Brain microvascular endothelial cell (primary cell): ENCODE data around the gene MOCS1.

Experiments used
- DNase-seq: peaks from one replicate; pipeline ENCODE4 v3.0.0-alpha.2; 2020
- H3K27ac ChIP-seq: fragments of 250-450 bp; sonication (Bioruptor Pico); 2 replicates; pipeline ENCODE4 v1.5.1; 2020; ENCODE audit warnings: mild to moderate bottlenecking, moderate library complexity
- H3K27me3 ChIP-seq: fragments of 250-450 bp; sonication (Bioruptor Pico); replicated peaks from 2 replicates; pipeline ENCODE4 v1.5.1; 2020; ENCODE audit warnings: mild to moderate bottlenecking
- H3K36me3 ChIP-seq: fragments of 250-450 bp; sonication (Bioruptor Pico); replicated peaks from 2 replicates; pipeline ENCODE4 v1.5.1; 2020; ENCODE audit warnings: mild to moderate bottlenecking
- H3K4me3 ChIP-seq: 2 replicates; pipeline ENCODE4 v1.5.1; 2011; ENCODE audit warnings: low read depth, mild to moderate bottlenecking, control low read depth, low read length, moderate library complexity
- CTCF ChIP-seq: IDR thresholded peaks from 2 replicates; pipeline ENCODE4 v1.5.1; 2011; ENCODE audit warnings: low read depth, mild to moderate bottlenecking, moderate library complexity, low read length, control low read depth, inconsistent platforms; ENCODE audit errors: missing control alignments
- in situ Hi-C: cut with HindIII; loops from 2 replicates; pipeline ENCODE4 v1.10.0; 2017; ENCODE audit warnings: low sequenced_read_pairs, low pct_ligation_motif_present

MOCS1 gene

DNA sequence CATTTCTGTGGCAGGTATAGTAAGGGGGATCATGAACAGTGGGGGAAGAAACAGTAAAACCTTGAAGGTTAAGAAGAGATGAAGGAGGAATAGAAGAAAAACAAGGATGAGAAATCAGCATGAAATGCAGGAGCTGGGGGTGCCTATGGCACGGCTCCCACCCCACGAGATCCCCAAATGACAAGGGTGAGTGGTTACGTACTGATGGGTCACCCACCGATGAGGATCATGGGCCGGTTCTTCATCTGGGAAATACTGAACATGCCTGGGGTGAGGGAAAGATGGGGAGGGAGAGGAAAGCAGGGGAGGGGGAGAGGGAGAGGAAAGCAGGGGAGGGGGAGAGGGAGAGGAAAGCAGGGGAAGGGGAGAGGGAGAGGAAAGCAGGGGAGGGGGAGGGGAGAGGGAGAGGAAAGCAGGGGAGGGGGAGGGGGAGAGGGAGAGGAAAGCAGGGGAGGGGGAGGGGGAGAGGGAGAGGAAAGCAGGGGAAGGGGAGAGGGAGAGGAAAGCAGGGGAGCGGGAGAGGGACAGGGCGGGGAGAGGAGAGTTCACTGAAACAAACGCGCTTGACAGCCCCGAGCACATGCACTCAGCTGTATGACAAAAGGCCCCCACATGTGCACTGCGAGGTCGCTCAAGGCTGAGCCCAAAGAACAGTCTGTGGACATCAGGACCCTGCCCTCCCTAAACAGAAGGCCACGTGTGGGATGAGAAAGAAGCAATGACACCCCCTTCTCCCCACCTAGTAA is 25.3 kb downstream of the MOCS1 start:
- no peak for DNase-seq
- Histone ChIP-seq H3K36me3 (peaks cover 7% of the 10 kb centered on the region), H3K4me3 (no peak overlapping the region), H3K27ac (no peak overlapping the region), H3K27me3 (no peaks in the 10 kb centered on the region)
- TF ChIP-seq CTCF = no peak
- in situ Hi-C loops = no loop called here

DNA sequence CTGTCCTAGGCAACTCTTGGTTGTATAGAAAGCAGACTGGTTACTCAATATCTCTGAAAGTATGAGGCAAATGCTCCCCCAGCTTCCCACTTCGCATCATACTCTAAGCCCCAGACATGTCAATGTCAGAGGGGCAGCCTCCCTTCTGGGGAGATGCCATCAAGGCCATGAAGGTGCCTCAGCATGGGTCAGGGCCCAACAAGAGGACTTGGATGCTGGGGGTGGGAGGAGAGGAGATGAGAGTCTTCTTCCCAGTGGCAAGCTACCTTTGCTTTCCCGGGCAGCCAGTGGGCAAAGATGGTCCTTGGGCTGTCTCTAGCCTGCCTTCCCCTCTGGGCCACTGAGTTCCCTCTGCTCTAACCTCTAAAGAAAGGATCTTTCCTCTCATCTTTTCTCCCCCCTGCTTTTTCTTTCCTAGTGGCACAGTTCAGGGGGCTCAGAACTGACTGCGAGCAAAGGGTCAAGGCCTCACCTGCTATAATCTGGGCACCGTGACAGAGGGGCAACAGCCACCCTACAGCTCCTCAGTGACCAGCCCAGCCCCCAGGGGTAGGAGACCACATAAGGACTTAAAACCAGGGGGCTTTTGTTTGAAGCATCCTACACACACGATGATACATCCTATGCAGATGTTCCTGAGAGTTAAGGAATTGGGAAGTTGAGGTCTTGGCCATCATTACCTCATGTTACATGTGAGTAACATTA is 26.2 kb downstream of the MOCS1 start:
- no peak overlapping the region for H3K27ac ChIP-seq
- H3K36me3 ChIP-seq = peaks cover 7% of the 10 kb centered on the region
- H3K27me3 ChIP-seq = no peaks in the 10 kb centered on the region
- no peak for DNase-seq
- in situ Hi-C loops = no loop called here
- H3K4me3 ChIP-seq = no peak overlapping the region
- no peak for TF ChIP-seq CTCF

DNA sequence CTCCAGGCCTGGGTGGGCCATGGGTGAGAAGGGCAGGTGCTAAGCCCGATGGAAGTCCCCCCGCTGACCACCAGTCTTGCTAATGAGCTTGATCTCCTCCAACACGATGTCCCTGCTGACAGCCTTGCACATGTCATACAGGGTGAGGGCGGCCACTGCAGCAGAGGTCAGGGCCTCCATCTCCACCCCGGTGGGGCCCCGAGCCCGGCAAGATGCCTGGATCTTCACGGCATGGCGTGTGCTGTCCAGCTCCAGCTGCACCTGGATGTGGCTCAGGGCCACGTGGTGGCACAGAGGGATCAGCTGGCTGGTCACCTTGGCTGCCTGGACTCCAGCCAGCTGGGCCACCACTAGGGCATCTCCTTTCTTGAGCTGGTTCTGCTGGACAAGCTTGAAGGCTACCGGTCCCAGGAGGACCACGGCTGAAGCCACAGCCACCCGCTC is 27.9 kb downstream of the MOCS1 start:
- Histone ChIP-seq H3K27me3 (no peaks in the 10 kb centered on the region), H3K4me3 (no peak overlapping the region), H3K36me3 (peaks cover 7% of the 10 kb centered on the region), H3K27ac (no peak overlapping the region)
- DNase-seq = no peak
- in situ Hi-C loops = no loop called here
- TF ChIP-seq CTCF = no peak

- peaks cover 7% of the 10 kb centered on the region for H3K36me3 ChIP-seq
Observed at GRCh38 chr6:39905640-39905975, 28.7 kb downstream of the MOCS1 start.

GRCh38 chr6:39904946-39905639 is 29.2 kb downstream of the MOCS1 start:
- peak; percentile 12 for TF ChIP-seq CTCF
- DNase-seq = no peak
- Histone ChIP-seq H3K27ac (no peak overlapping the region), H3K27me3 (no peaks in the 10 kb centered on the region), H3K4me3 (no peak overlapping the region), H3K36me3 (peaks cover 7% of the 10 kb centered on the region)
- in situ Hi-C loops = no loop called here

More at GRCh38 chr6:39905640-39905975, 28.7 kb downstream of the MOCS1 start:
- no peak for TF ChIP-seq CTCF
- no peaks in the 10 kb centered on the region for H3K27me3 ChIP-seq
- H3K4me3 ChIP-seq = no peak overlapping the region
- H3K27ac ChIP-seq = no peak overlapping the region
- in situ Hi-C loops = no loop called here
- no peak for DNase-seq
